Mesothelial cell of epicardium (in vitro differentiated cells): Measurements from ENCODE around the gene UQCR10. TPM values are rescaled to one million over a fixed set of nuclear protein-coding genes. Genes with fewer than 3 reads are reported as not detected.

Experiments used
- DNase-seq, 2 experiments: peaks; one replicate each; pipeline ENCODE4 v3.0.0; 2021; ENCODE audit warnings: low spot score in 2 of 2; ENCODE audit not compliant: unreplicated experiment in 2 of 2
- H3K27ac Mint-ChIP-seq: 2 replicates; pipeline ENCODE4 v1.8.0; 2021; ENCODE audit warnings: mixed read lengths
- H3K27me3 Mint-ChIP-seq: 2 replicates; pipeline ENCODE4 v1.8.0; 2021; ENCODE audit warnings: low read depth, mixed read lengths
- H3K36me3 Mint-ChIP-seq: 2 replicates; pipeline ENCODE4 v1.8.0; 2021; ENCODE audit warnings: mixed read lengths
- H3K4me1 Mint-ChIP-seq: 2 replicates; pipeline ENCODE4 v1.8.0; 2021; ENCODE audit warnings: mixed read lengths
- H3K4me3 Mint-ChIP-seq: 2 replicates; pipeline ENCODE4 v1.8.0; 2021; ENCODE audit warnings: mild to moderate bottlenecking, moderate library complexity, mixed read lengths
- H3K9me3 Mint-ChIP-seq: 2 replicates; pipeline ENCODE4 v1.8.0; 2021; ENCODE audit warnings: mixed read lengths
- total RNA-seq: library from RNA; stranded (reverse); gene quantifications from 3 replicates; pipeline ENCODE4 v1.2.1, GENCODE V29; 2021
- TF ChIP-seq, protein P1 (sequence below): fragments of 200-600 bp; sonication (generic); IDR thresholded peaks from one replicate; pipeline ENCODE4 v1.5.0; 2021; ENCODE audit warnings: antibody characterized with exemption; ENCODE audit not compliant: unreplicated experiment

Gene UQCR10
- total RNA-seq, 1 donor from 2014 or later: 72.9 TPM

DNA sequence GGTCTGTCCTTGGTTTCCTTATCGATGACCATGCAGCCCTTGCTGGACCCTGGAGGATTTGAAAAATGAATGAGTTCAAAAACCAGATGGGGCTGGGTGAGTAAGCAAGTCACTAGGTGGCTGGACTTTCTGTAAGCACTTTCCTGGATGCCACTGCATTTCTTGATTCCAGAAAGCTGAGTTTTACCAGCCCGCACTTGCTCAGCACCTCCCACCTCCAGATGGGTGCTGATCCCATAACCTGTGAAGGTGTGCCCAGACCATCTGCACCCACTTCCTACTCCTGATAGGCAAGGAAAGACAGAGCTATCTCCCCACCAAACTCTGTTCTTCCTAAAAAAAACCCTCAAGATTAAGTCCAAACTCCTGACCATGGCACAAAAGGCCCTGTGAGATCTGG, 49.8 kb downstream of the UQCR10 start:
- TF ChIP-seq, protein P1, sequence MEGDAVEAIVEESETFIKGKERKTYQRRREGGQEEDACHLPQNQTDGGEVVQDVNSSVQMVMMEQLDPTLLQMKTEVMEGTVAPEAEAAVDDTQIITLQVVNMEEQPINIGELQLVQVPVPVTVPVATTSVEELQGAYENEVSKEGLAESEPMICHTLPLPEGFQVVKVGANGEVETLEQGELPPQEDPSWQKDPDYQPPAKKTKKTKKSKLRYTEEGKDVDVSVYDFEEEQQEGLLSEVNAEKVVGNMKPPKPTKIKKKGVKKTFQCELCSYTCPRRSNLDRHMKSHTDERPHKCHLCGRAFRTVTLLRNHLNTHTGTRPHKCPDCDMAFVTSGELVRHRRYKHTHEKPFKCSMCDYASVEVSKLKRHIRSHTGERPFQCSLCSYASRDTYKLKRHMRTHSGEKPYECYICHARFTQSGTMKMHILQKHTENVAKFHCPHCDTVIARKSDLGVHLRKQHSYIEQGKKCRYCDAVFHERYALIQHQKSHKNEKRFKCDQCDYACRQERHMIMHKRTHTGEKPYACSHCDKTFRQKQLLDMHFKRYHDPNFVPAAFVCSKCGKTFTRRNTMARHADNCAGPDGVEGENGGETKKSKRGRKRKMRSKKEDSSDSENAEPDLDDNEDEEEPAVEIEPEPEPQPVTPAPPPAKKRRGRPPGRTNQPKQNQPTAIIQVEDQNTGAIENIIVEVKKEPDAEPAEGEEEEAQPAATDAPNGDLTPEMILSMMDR: no peak
- Mint-ChIP-seq H3K27ac (no peak overlapping the region), H3K4me1 (peaks cover 4% of the 10 kb centered on the region), H3K9me3 (no peaks in the 10 kb centered on the region), H3K4me3 (no peak overlapping the region), H3K36me3 (peaks cover 52% of the 10 kb centered on the region), H3K27me3 (no peaks in the 10 kb centered on the region)
- DNase-seq: no peak

DNA sequence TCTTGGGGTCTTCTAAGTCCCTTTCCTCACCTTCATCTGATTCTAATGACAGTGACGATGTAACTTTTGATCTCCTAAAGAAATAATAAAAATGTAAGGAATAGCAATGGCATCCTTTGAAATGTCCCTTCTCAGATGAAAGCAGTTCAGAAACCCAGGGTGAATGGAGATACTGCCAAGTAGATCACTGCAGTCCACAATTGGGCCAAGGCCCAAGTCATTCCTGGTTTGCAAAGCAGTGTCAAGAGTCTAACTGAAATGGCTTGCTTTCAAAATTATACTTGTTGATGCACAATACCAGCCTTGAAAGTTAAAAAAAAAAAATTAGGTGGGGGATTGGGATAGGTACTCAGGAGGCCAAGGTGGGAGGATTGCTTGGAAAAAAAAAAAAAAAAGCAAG, 50.6 kb downstream of the UQCR10 start:
- Mint-ChIP-seq H3K27me3 (no peaks in the 10 kb centered on the region), H3K9me3 (no peaks in the 10 kb centered on the region), H3K27ac (no peak overlapping the region), H3K4me3 (no peak overlapping the region), H3K36me3 (peaks cover 52% of the 10 kb centered on the region), H3K4me1 (peaks cover 4% of the 10 kb centered on the region)
- DNase-seq: no peak
- TF ChIP-seq, protein P1: no peak

DNA sequence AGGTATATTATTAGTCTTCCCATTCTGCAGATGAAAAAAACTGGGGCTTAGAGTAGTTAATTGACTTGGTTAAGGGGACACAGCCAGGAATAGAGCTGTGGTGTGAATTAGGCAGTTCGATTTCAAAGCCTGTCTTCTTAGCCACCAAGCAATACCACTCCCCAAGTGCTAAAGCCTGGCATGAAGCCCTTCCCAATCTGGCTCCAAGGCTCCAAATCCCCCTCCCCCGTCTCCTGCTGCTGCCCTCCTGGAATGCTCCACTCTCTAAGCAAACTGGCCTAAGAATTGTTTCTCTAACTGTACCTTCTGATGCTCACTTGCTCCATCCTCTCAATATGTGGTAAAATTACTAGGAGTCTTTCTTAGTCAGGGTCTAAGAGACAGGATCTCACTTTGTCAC, 52.3 kb downstream of the UQCR10 start:
- Mint-ChIP-seq H3K9me3 (no peaks in the 10 kb centered on the region), H3K4me3 (no peak overlapping the region), H3K4me1 (peaks cover 4% of the 10 kb centered on the region), H3K27ac (no peak overlapping the region), H3K36me3 (peaks cover 50% of the 10 kb centered on the region), H3K27me3 (no peaks in the 10 kb centered on the region)
- DNase-seq: no peak
- TF ChIP-seq, protein P1: no peak

Other genes starting within 250 kb of the UQCR10 start
- gene THOC5, start 213.6 kb upstream of the UQCR10 start, total RNA-seq: 44.8 to 59.6 TPM (median 47.8 TPM) in 3 replicates
- gene NIPSNAP1, start 186.3 kb upstream of the UQCR10 start, total RNA-seq: 134 to 138 TPM (median 137 TPM) in 3 replicates
- gene NF2, start 163.7 kb upstream of the UQCR10 start, total RNA-seq: 41.8 to 42.1 TPM (median 42.0 TPM) in 3 replicates
- gene CABP7, start 47.4 kb upstream of the UQCR10 start, total RNA-seq: 0.11 TPM in 1 of 3 replicates, not detected in the others
- 16.5 to 18.8 TPM (median 17.1 TPM) in 3 replicates for gene ZMAT5, start 362 bp upstream of the UQCR10 start, total RNA-seq
- 53.4 to 58.2 TPM (median 57.1 TPM) in 3 replicates for gene ASCC2, start 70.9 kb downstream of the UQCR10 start, total RNA-seq
- 54.4 to 58.8 TPM (median 58.7 TPM) in 3 replicates for gene MTMR3, start 115.8 kb downstream of the UQCR10 start, total RNA-seq